GM12878 (cell line): ENCODE results near the gene GALNT11. TPM values are rescaled to one million over a fixed set of nuclear protein-coding genes. Genes with fewer than 3 reads are reported as not detected.
"Not testable (repeated sequence)": the region's sequence is repeated elsewhere in the genome, so short reads cannot be mapped to it uniquely, and the experiment has no call there.

Experiments
- ATAC-seq: fragments of 200-7000 bp; cut with Tn5 transposase; 3 replicates; pipeline ENCODE4 v1.9.1; 2020; ENCODE audit warnings: mild to moderate bottlenecking, moderate library complexity
- BruUV-seq: library from RNA; stranded (reverse); fragments of 400-500 nt; replicated peaks from 2 replicates; lab custom pipeline; 2021; lab: Mats Ljungman, UMichigan
- CTCF ChIA-PET: fragments of 300-600 bp; sonication (Branson Sonifier 250); formaldehyde crosslinking; extraction: SDS; loops from one replicate; lab custom pipeline; 2021; ENCODE audit warnings: inconsistent platforms; lab: Yijun Ruan, JAX
- POLR2A ChIA-PET: fragments of 350-600 bp; formaldehyde crosslinking; extraction: SDS; loops from one replicate; lab custom pipeline; 2021; ENCODE audit warnings: inconsistent platforms; lab: Charles Lee
- RAD21 ChIA-PET: fragments of 300-600 bp; sonication (Branson Sonifier 250); formaldehyde crosslinking; loops from one replicate; lab custom pipeline; 2023; ENCODE audit warnings: antibody characterized with exemption; ENCODE audit not compliant: unreplicated experiment; lab: Charles Lee
- SMC1A ChIA-PET: fragments of 300-600 bp; sonication (Branson Sonifier 250); formaldehyde crosslinking; loops from one replicate; lab custom pipeline; 2023; ENCODE audit not compliant: unreplicated experiment, uncharacterized antibody; lab: Charles Lee
- DNase-seq: peaks from one replicate; pipeline ENCODE4 v3.0.0-alpha.2; 2011; ENCODE audit warnings: low read depth, low spot score
- FAIRE-seq: peaks from 3 replicates; lab custom pipeline; 2011; peaks lifted over from hg19 to GRCh38; lab: Jason Lieb, UNC
- H2AFZ ChIP-seq: 2 replicates; pipeline ENCODE4 v1.6.0; 2011; ENCODE audit warnings: low read depth, low read length, control low read depth; ENCODE audit not compliant: control insufficient read depth
- H3K27ac ChIP-seq: 2 replicates; pipeline ENCODE4 v1.5.1; 2011; ENCODE audit warnings: control low read depth; ENCODE audit not compliant: control insufficient read depth, insufficient read depth
- H3K27me3 ChIP-seq, 2 experiments: replicated peaks in 1 of 2; 2 replicates each; pipeline versions ENCODE4 v1.6.0 to v1.6.1; 2011; ENCODE audit warnings: low read length in 1 of 2; ENCODE audit not compliant: control insufficient read depth in 2 of 2, insufficient read depth in 2 of 2
- H3K36me3 ChIP-seq, 2 experiments: 2 replicates each; pipeline ENCODE4 v1.5.1; 2011; ENCODE audit warnings: low read length in 1 of 2; ENCODE audit not compliant: control insufficient read depth in 2 of 2, insufficient read depth in 2 of 2
- H3K4me1 ChIP-seq: 2 replicates; pipeline ENCODE4 v1.6.1; 2011; ENCODE audit warnings: mild to moderate bottlenecking, low read length, moderate library complexity, mixed read lengths; ENCODE audit not compliant: control insufficient read depth, insufficient read depth
- H3K4me2 ChIP-seq: 2 replicates; pipeline ENCODE4 v1.6.0; 2011; ENCODE audit warnings: control low read depth; ENCODE audit not compliant: control insufficient read depth, insufficient read depth
- H3K4me3 ChIP-seq: fragments of 200-600 bp; sonication (generic); 2 replicates; pipeline ENCODE4 v1.5.1; 2016
- H3K79me2 ChIP-seq: 2 replicates; pipeline ENCODE4 v1.6.0; 2011; ENCODE audit warnings: low read length; ENCODE audit not compliant: control insufficient read depth, insufficient read depth
- H3K9ac ChIP-seq: 2 replicates; pipeline ENCODE4 v1.8.0; 2011; ENCODE audit warnings: low read length, control low read depth, mixed read lengths; ENCODE audit not compliant: control insufficient read depth, insufficient read depth
- H3K9me3 ChIP-seq: replicated peaks from 3 replicates; pipeline ENCODE4 v1.5.1; 2011; ENCODE audit warnings: mild to moderate bottlenecking, low read length; ENCODE audit not compliant: control insufficient read depth, insufficient read depth
- H4K20me1 ChIP-seq: 2 replicates; pipeline ENCODE4 v1.6.0; 2011; ENCODE audit not compliant: control insufficient read depth, insufficient read depth
- WGBS: methylation state at CpG from one replicate; pipeline ENCODE4 v1.1.6; 2016; ENCODE audit warnings: low lambda C conversion rate; ENCODE audit not compliant: insufficient replicate concordance, insufficient coverage; ENCODE audit errors: missing lambda C conversion rate; 5-methylcytosine and 5-hydroxymethylcytosine counted together
- in situ Hi-C: fragments of 300-500 bp; cut with MboI; formaldehyde crosslinking; loops from 9 replicates; pipeline ENCODE4 v1.14.3; 2018; ENCODE audit warnings: mixed read lengths
- intact Hi-C: fragments of 100-400 bp; cut with micrococcal nuclease; formaldehyde crosslinking; loops from one replicate; pipeline ENCODE4 v1.14.2; 2022; ENCODE audit not compliant: unreplicated experiment
- polyA plus RNA-seq, 11 experiments: library from polyadenylated mRNA; depleted of rRNA in 4 of 11; unstranded in 6 of 11; stranded (reverse) in 5 of 11; fragments of >200 nt; fragmentation: Nextera tagmentation in 4 of 11; fragmentation: Illumina TruSeq in 1 of 11; extraction: Ambion mirVana in 4 of 11; extraction: Trizol in 1 of 11; gene quantifications; 1 replicate in 1 of 11; 2 replicates in 10 of 11; pipeline versions ENCODE4 v1.2.1 to v1.2.3, GENCODE V29; 2011 to 2016; ENCODE audit warnings: inconsistent platforms in 2 of 11, missing spikeins in 2 of 11, low read depth in 1 of 11
- total RNA-seq, 4 experiments: library from RNA; depleted of rRNA in 3 of 4; stranded (reverse); fragments of >200 nt in 3 of 4; fragmentation: Illumina TruSeq in 1 of 4; extraction: Trizol in 1 of 4; gene quantifications; 2 replicates each; pipeline versions ENCODE4 v1.2.1 to v1.2.3, GENCODE V29; 2013 to 2021

The GALNT11 gene
- total and polyA plus RNA-seq, 10 of the 15 experiments (the other 5 are each of a cell fraction or from before 2014, with no cell fraction given), result 2.0 to 9.5 (median 6.4) TPM

DNA sequence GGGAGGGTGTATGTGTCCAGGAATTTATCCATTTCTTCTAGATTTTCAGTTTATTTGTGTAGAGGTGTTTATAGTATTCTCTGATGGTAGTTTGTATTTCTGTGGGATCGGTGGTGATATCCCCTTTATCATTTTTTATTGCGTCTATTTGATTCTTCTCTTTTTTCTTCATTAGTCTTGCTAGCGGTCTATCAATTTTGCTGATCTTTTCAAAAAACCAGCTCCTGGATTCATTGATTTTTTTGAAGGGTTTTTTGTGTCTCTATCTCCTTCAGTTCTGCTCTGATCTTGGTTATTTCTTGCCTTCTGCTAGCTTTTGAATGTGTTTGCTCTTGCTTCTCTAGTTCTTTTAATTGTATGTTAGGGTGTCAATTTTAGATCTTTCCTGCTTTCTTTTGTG, 37.7 kb downstream of the GALNT11 start:
- H3K9me3 ChIP-seq, H4K20me1 ChIP-seq, CTCF ChIA-PET, H3K27me3 ChIP-seq, H3K79me2 ChIP-seq, ATAC-seq, BruUV-seq, H3K9ac ChIP-seq, H3K4me1 ChIP-seq, SMC1A ChIA-PET, H3K36me3 ChIP-seq, H2AFZ ChIP-seq, RAD21 ChIA-PET, H3K4me2 ChIP-seq, FAIRE-seq, H3K27ac ChIP-seq, intact Hi-C loops, in situ Hi-C loops, H3K4me3 ChIP-seq, DNase-seq, POLR2A ChIA-PET: not testable (repeated sequence)
- 67% methylated on average over 3 of the region's 3 CpGs for WGBS

DNA sequence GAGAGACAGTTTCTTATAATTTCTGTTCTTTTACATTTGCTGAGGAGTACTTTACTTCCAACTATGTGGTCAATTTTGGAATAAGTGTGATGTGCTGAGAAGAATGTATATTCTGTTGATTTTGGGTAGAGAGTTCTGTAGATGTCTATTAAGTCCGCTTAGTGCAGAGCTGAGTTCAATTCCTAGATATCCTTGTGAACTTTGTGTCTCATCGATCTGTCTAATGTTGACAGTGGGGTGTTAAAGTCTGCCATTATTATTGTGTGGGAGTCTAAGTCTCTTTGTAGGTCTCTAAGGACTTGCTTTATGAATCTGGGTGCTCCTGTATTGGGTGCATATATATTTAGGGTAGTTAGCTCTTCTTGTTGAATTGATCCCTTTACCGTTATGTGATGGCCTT, 38.3 kb downstream of the GALNT11 start:
- H3K9me3 ChIP-seq, CTCF ChIA-PET, H3K27ac ChIP-seq, in situ Hi-C loops, H3K27me3 ChIP-seq, intact Hi-C loops, H3K4me1 ChIP-seq, DNase-seq, H3K36me3 ChIP-seq, ATAC-seq, FAIRE-seq, H3K4me3 ChIP-seq, H4K20me1 ChIP-seq, H3K4me2 ChIP-seq, H2AFZ ChIP-seq, H3K79me2 ChIP-seq, RAD21 ChIA-PET, BruUV-seq, SMC1A ChIA-PET, POLR2A ChIA-PET, H3K9ac ChIP-seq: not testable (repeated sequence)
- WGBS, result 81% methylated on average over 3 of the region's 3 CpGs

DNA sequence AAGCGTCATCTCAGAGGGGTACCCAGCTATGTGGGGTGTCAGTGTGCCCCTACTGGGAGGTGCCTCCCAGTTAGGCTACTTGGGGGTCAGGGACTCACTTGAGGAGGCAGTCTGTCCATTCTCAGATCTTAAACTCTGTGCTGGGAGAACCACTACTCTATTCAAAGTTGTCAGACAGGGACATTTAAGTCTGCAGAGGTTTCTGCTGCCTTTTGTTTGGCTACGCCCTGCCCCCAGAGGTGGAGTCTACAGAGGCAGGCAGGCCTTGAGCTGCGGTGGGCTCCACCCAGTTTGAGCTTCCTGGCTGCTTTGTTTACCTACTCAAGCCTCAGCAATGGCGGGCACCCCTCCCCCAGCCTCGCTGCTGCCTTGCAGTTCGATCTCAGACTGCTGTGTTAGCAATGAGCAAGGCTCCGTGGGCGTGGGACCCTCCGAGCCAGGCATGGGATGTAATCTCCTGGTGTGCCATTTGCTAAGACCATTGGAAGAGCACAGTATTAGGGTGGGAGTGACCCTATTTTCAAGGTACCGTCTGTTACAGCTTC, 40.4 kb downstream of the GALNT11 start:
- H3K27me3 ChIP-seq, H3K9ac ChIP-seq, BruUV-seq, H3K79me2 ChIP-seq, H3K4me3 ChIP-seq, intact Hi-C loops, H2AFZ ChIP-seq, H3K27ac ChIP-seq, ATAC-seq, DNase-seq, H3K4me2 ChIP-seq, H4K20me1 ChIP-seq, H3K4me1 ChIP-seq, H3K9me3 ChIP-seq, FAIRE-seq, CTCF ChIA-PET, H3K36me3 ChIP-seq, in situ Hi-C loops, SMC1A ChIA-PET, POLR2A ChIA-PET, RAD21 ChIA-PET: not testable (repeated sequence)
- WGBS, result 77% methylated on average over 10 of the region's 10 CpGs
